Measurements from ENCODE around the gene SMU1. TPM values are rescaled to one million over a fixed set of nuclear protein-coding genes. Genes with fewer than 3 reads are reported as not detected.

SMU1 gene
- total and polyA plus RNA-seq, 2 of the 13 experiments (the other 11 are each of a cell fraction or from before 2014, with no cell fraction given): 12.9 to 36.6 TPM

DNA sequence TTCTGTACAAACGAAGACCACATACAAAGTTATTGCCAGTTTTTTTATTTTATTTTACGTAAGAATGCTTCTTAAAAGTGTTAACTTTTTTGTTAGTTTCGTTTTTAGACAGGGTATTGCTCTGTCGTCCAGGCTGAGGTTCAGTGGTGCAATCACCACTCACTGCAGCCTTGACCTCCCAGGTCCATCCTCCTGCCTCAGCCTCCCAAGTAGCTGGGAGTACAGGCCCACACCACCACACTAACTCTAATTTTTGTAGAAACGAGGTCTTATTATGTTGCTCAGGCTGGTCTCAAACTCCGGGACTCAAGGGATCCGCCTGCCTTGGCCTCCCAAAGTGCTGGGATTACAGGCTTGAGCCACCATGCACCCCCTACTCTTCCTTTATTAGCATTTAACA, 53.7 kb downstream of the SMU1 start (continued):
- TF ChIP-seq, protein P1, sequence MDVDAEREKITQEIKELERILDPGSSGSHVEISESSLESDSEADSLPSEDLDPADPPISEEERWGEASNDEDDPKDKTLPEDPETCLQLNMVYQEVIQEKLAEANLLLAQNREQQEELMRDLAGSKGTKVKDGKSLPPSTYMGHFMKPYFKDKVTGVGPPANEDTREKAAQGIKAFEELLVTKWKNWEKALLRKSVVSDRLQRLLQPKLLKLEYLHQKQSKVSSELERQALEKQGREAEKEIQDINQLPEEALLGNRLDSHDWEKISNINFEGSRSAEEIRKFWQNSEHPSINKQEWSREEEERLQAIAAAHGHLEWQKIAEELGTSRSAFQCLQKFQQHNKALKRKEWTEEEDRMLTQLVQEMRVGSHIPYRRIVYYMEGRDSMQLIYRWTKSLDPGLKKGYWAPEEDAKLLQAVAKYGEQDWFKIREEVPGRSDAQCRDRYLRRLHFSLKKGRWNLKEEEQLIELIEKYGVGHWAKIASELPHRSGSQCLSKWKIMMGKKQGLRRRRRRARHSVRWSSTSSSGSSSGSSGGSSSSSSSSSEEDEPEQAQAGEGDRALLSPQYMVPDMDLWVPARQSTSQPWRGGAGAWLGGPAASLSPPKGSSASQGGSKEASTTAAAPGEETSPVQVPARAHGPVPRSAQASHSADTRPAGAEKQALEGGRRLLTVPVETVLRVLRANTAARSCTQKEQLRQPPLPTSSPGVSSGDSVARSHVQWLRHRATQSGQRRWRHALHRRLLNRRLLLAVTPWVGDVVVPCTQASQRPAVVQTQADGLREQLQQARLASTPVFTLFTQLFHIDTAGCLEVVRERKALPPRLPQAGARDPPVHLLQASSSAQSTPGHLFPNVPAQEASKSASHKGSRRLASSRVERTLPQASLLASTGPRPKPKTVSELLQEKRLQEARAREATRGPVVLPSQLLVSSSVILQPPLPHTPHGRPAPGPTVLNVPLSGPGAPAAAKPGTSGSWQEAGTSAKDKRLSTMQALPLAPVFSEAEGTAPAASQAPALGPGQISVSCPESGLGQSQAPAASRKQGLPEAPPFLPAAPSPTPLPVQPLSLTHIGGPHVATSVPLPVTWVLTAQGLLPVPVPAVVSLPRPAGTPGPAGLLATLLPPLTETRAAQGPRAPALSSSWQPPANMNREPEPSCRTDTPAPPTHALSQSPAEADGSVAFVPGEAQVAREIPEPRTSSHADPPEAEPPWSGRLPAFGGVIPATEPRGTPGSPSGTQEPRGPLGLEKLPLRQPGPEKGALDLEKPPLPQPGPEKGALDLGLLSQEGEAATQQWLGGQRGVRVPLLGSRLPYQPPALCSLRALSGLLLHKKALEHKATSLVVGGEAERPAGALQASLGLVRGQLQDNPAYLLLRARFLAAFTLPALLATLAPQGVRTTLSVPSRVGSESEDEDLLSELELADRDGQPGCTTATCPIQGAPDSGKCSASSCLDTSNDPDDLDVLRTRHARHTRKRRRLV (CRISPR knock-in tag; IDR thresholded peaks at IDR 0.05): no peak
- TF ChIP-seq, protein P2, sequence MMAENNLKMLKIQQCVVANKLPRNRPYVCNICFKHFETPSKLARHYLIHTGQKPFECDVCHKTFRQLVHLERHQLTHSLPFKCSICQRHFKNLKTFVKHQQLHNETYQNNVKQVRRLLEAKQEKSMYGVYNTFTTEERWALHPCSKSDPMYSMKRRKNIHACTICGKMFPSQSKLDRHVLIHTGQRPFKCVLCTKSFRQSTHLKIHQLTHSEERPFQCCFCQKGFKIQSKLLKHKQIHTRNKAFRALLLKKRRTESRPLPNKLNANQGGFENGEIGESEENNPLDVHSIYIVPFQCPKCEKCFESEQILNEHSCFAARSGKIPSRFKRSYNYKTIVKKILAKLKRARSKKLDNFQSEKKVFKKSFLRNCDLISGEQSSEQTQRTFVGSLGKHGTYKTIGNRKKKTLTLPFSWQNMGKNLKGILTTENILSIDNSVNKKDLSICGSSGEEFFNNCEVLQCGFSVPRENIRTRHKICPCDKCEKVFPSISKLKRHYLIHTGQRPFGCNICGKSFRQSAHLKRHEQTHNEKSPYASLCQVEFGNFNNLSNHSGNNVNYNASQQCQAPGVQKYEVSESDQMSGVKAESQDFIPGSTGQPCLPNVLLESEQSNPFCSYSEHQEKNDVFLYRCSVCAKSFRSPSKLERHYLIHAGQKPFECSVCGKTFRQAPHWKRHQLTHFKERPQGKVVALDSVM (CRISPR knock-in tag; IDR thresholded peaks at IDR 0.05): peak; percentile 94
- TF ChIP-seq, protein P3, sequence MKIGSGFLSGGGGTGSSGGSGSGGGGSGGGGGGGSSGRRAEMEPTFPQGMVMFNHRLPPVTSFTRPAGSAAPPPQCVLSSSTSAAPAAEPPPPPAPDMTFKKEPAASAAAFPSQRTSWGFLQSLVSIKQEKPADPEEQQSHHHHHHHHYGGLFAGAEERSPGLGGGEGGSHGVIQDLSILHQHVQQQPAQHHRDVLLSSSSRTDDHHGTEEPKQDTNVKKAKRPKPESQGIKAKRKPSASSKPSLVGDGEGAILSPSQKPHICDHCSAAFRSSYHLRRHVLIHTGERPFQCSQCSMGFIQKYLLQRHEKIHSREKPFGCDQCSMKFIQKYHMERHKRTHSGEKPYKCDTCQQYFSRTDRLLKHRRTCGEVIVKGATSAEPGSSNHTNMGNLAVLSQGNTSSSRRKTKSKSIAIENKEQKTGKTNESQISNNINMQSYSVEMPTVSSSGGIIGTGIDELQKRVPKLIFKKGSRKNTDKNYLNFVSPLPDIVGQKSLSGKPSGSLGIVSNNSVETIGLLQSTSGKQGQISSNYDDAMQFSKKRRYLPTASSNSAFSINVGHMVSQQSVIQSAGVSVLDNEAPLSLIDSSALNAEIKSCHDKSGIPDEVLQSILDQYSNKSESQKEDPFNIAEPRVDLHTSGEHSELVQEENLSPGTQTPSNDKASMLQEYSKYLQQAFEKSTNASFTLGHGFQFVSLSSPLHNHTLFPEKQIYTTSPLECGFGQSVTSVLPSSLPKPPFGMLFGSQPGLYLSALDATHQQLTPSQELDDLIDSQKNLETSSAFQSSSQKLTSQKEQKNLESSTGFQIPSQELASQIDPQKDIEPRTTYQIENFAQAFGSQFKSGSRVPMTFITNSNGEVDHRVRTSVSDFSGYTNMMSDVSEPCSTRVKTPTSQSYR (CRISPR knock-in tag; IDR thresholded peaks at IDR 0.05; ENCODE audit: borderline replicate concordance): no peak
- TF ChIP-seq ZNF720 (CRISPR knock-in tag; IDR thresholded peaks at IDR 0.05) (no peak), TCF12 (IDR thresholded peaks at IDR 0.05) (no peak), TCF12 (CRISPR knock-in tag; IDR thresholded peaks at IDR 0.05) (no peak), ZNF460 (CRISPR knock-in tag; IDR thresholded peaks at IDR 0.05; ENCODE audit: borderline replicate concordance) (peak; percentile 89), ZNF572 (CRISPR knock-in tag; IDR thresholded peaks at IDR 0.05) (no peak), ZNF143 (CRISPR knock-in tag; IDR thresholded peaks at IDR 0.05) (no peak), JUND (CRISPR knock-in tag; IDR thresholded peaks at IDR 0.05) (no peak), STAT5B (CRISPR knock-in tag; IDR thresholded peaks at IDR 0.05) (no peak), FOXM1 (CRISPR knock-in tag; IDR thresholded peaks at IDR 0.05) (no peak), ATF1 (CRISPR knock-in tag; IDR thresholded peaks at IDR 0.05) (no peak), ZMYM3 (CRISPR knock-in tag; IDR thresholded peaks at IDR 0.05) (peak; percentile 35; the same call in 1 of the 2 replicates)
- TF ChIP-seq, protein P4, sequence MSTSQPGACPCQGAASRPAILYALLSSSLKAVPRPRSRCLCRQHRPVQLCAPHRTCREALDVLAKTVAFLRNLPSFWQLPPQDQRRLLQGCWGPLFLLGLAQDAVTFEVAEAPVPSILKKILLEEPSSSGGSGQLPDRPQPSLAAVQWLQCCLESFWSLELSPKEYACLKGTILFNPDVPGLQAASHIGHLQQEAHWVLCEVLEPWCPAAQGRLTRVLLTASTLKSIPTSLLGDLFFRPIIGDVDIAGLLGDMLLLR (CRISPR knock-in tag; IDR thresholded peaks at IDR 0.05): no peak
- TF ChIP-seq, protein P5, sequence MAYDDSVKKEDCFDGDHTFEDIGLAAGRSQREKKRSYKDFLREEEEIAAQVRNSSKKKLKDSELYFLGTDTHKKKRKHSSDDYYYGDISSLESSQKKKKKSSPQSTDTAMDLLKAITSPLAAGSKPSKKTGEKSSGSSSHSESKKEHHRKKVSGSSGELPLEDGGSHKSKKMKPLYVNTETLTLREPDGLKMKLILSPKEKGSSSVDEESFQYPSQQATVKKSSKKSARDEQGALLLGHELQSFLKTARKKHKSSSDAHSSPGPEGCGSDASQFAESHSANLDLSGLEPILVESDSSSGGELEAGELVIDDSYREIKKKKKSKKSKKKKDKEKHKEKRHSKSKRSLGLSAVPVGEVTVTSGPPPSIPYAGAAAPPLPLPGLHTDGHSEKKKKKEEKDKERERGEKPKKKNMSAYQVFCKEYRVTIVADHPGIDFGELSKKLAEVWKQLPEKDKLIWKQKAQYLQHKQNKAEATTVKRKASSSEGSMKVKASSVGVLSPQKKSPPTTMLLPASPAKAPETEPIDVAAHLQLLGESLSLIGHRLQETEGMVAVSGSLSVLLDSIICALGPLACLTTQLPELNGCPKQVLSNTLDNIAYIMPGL (CRISPR knock-in tag; IDR thresholded peaks at IDR 0.05; ENCODE audit: borderline replicate concordance in 1 of 2, low read depth in 1 of 2): no peak
